HG02938 (cell line): Measurements from ENCODE around the gene WDR70.
"Not testable (repeated sequence)": the region's sequence is repeated elsewhere in the genome, so short reads cannot be mapped to it uniquely, and the experiment has no call there.

Experiments
- ATAC-seq: cut with Tn5 transposase; IDR thresholded peaks from one replicate; pipeline ENCODE4 v1.9.1; 2021; ENCODE audit warnings: mild to moderate bottlenecking, moderate library complexity; ENCODE audit not compliant: unreplicated experiment

WDR70 gene

DNA sequence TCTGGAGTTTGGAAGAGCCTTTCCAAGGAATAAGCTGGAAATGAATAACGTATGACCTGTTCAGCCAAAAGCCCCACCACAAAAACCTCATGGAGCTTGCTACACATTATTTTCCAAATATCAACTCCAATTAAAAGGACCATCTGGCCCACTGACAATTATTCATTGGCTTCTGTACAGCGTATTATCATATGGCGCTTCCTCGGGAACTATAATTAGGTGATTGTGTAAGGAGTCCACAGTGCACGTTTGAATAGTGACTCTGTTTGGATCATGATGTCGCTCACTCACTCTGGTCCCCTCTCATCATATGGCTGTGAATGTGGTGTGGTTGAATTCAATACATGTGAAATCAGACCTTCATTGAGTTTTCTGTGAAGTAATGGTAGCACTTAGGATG is 408.6 kb downstream of the WDR70 start:
- no peak for ATAC-seq

- ATAC-seq: no peak
Observed at GRCh38 chr5:37789991-37790390, 410.9 kb downstream of the WDR70 start.

DNA sequence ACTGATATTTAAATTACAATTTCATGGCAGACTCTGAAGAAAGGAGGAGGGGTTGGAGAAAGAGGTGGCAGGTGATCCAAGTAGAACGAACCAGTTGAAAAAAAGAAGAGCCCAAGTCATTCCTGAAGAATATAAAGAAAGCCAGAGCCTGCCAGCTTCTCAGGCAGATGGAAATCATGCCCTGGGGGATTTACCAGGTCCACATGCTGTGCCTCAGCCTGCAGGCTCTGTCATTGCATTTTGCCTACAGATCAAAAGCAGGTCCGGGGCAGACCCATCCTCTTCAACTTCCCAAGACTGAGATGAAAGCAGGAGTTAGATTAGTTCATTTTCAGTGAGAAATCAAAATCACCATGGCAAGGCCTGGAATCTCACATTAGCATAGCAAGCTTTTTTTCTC is 412.2 kb downstream of the WDR70 start:
- no peak for ATAC-seq

DNA sequence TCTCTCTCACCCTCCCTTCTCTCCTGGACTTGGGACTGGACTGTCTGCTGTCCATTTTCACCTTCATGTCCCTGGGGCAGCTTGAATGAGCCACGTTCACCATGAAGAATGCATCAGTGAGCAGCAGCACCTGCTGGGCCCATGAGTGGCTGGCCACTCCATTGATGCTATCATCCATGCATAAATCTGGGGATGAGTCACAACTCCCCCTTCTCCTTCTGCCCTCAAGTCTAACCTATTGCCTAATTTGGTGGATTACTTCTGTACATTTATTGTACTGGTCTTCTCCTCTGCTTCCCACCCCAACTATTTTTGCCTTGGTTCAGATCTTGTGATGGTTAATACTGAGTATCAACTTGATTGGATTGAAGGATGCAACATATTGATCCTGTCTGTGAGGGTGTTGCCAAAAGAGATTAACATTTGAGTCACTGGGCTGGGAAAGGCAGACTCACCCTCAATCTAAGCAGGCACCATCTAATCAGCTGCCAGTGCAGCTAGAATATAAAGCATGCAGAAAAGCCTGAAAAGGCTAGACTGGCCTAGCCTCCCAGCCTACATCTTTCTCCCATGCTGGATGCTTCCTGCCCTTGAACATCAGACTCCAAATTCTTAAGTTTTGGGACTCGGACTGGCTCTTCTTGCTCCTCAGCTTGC is 414.0 kb downstream of the WDR70 start:
- no peak for ATAC-seq

DNA sequence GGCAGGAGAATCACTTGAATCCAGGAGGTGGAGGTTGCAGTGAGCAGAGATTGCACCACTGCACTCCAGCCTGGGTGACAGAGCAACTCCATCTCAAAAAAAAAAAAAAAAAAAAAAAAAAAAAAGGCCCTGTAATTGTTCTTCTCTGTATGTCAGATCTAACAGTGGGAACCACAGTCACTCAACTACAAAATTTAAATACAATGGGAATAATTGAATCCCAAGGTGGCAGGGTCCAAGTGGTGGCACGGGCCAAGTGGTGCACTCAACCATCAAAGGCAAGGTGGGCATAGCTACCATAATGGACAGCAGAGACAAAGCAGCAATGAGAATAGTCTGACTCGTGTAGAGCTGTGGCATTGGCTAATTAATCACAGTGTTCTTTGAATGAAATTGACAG is 416.2 kb downstream of the WDR70 start:
- ATAC-seq: not testable (repeated sequence)

- ATAC-seq: not testable (repeated sequence)
Observed at GRCh38 chr5:37796435-37796834, 417.3 kb downstream of the WDR70 start.

- no peak for ATAC-seq
Observed at GRCh38 chr5:37799865-37800421, 420.8 kb downstream of the WDR70 start.

DNA sequence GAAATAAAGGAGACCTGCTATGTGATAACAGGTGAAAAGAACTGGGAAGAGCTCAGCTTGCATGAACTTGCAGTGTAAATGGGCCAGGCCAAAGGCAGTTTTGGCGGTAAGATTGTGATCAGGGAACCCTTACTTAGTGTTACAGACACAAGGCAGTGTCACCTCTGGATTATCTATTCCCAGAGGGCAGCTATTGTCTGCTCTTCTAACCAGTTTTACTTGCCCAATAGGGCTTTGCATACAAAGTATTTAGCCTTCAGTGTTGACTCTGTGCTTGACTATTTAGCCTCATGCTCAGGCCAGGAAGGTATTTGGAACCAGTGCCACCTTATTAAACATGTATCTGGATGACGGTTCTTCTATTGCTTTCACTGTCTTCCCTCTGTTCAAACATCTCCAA is 422.4 kb downstream of the WDR70 start:
- no peak for ATAC-seq
